H1 (cell line): ENCODE results near the gene CNIH1. TPM values are rescaled to one million over a fixed set of nuclear protein-coding genes. Genes with fewer than 3 reads are reported as not detected.
"Not testable (repeated sequence)": the region's sequence is repeated elsewhere in the genome, so short reads cannot be mapped to it uniquely, and the experiment has no call there.

Experiments
- CTCF ChIA-PET: fragments of 300-600 bp; sonication (Branson Sonifier 250); formaldehyde crosslinking; loops from one replicate; lab custom pipeline; 2021; ENCODE audit not compliant: partially characterized antibody; lab: Charles Lee
- POLR2A ChIA-PET: fragments of 300-600 bp; sonication (Branson Sonifier 250); formaldehyde crosslinking; loops from one replicate; lab custom pipeline; 2021; ENCODE audit warnings: inconsistent platforms; ENCODE audit not compliant: partially characterized antibody; lab: Charles Lee
- DNase-seq, 2 experiments: peaks; one replicate each; pipeline versions ENCODE4 v3.0.0 to v3.0.0-alpha.2; 2010 to 2022; ENCODE audit warnings: low spot score in 2 of 2, low read depth in 1 of 2, mixed read lengths in 1 of 2
- FAIRE-seq: peaks from 2 replicates; lab custom pipeline; 2011; peaks lifted over from hg19 to GRCh38; lab: Jason Lieb, UNC
- H2AFZ ChIP-seq: 2 replicates; pipeline ENCODE4 v1.8.1; 2012; ENCODE audit warnings: low read length, inconsistent platforms
- H2AK5ac ChIP-seq: 2 replicates; pipeline ENCODE4 v1.6.1; 2013; ENCODE audit warnings: low read depth, low read length
- H2BK120ac ChIP-seq: replicated peaks from 2 replicates; pipeline ENCODE3; 2013; ENCODE audit warnings: low read depth, low read length, inconsistent platforms
- H2BK12ac ChIP-seq: 2 replicates; pipeline ENCODE4 v1.6.1; 2013; ENCODE audit warnings: low read depth, low read length
- H2BK15ac ChIP-seq: 2 replicates; pipeline ENCODE4 v1.6.1; 2013; ENCODE audit warnings: low read length
- H2BK20ac ChIP-seq: 2 replicates; pipeline ENCODE4 v1.6.1; 2013; ENCODE audit warnings: low read length
- H2BK5ac ChIP-seq: 2 replicates; pipeline ENCODE4 v1.6.1; 2013; ENCODE audit warnings: low read depth, low read length
- H3K14ac ChIP-seq: 2 replicates; pipeline ENCODE4 v1.6.1; 2013; ENCODE audit warnings: inconsistent platforms; ENCODE audit not compliant: insufficient read length
- H3K18ac ChIP-seq: 2 replicates; pipeline ENCODE4 v1.6.1; 2013; ENCODE audit warnings: low read length; ENCODE audit errors: extremely low read depth
- H3K23ac ChIP-seq: 2 replicates; pipeline ENCODE4 v1.6.1; 2013; ENCODE audit warnings: inconsistent platforms; ENCODE audit not compliant: insufficient read length
- H3K23me2 ChIP-seq: 2 replicates; pipeline ENCODE4 v1.6.1; 2013; ENCODE audit warnings: low read depth, low read length
- H3K27ac ChIP-seq: 2 replicates; pipeline ENCODE4 v1.6.1; 2011; ENCODE audit warnings: low read depth, low read length, inconsistent platforms
- H3K27me3 ChIP-seq, 4 experiments: replicated peaks in 1 of 4; 1 replicate in 1 of 4; 2 replicates in 3 of 4; pipeline versions ENCODE4 v1.6.1 to v1.8.1; 2011 to 2013; ENCODE audit warnings: low read length in 3 of 4, mild to moderate bottlenecking in 3 of 4, inconsistent platforms in 2 of 4, mixed read lengths in 2 of 4, moderate library complexity in 1 of 4; ENCODE audit not compliant: control insufficient read depth in 3 of 4, insufficient read depth in 3 of 4; ENCODE audit errors: extremely low read depth in 1 of 4
- H3K36me3 ChIP-seq, 4 experiments: 2 replicates each; pipeline versions ENCODE4 v1.6.1 to v1.8.1; 2011 to 2013; ENCODE audit warnings: mild to moderate bottlenecking in 4 of 4, low read length in 3 of 4, moderate library complexity in 2 of 4, control low read depth in 1 of 4, inconsistent platforms in 1 of 4; ENCODE audit not compliant: insufficient read depth in 4 of 4, control insufficient read depth in 2 of 4
- H3K4ac ChIP-seq: replicated peaks from 2 replicates; pipeline ENCODE3; 2013; ENCODE audit warnings: low read length, low read depth, mixed read lengths, inconsistent platforms; ENCODE audit not compliant: insufficient read length
- H3K4me1 ChIP-seq, 4 experiments: replicated peaks in 1 of 4; 1 replicate in 1 of 4; 2 replicates in 3 of 4; pipeline versions ENCODE4 v1.6.1 to v1.8.1; 2011 to 2013; ENCODE audit warnings: low read length in 3 of 4, inconsistent platforms in 2 of 4, mixed read lengths in 1 of 4; ENCODE audit not compliant: insufficient read depth in 4 of 4, control insufficient read depth in 3 of 4
- H3K4me2 ChIP-seq, 2 experiments: 2 replicates each; pipeline versions ENCODE4 v1.6.1 to v1.8.1; 2011 to 2013; ENCODE audit warnings: low read depth in 2 of 2, low read length in 2 of 2, control low read depth in 1 of 2, inconsistent platforms in 1 of 2, mild to moderate bottlenecking in 1 of 2; ENCODE audit not compliant: insufficient read depth in 1 of 2
- H3K4me3 ChIP-seq, 4 experiments: fragments of 200-600, 300-600 bp in 1 of 4; sonication (generic), shearing (Covaris generic), sonication (Bioruptor Twin) in 1 of 4; 2 replicates each; pipeline versions ENCODE4 v1.5.1 to v1.8.1; 2011 to 2016; ENCODE audit warnings: low read length in 4 of 4, low read depth in 3 of 4, control low read depth in 2 of 4, inconsistent platforms in 2 of 4, mild to moderate bottlenecking in 2 of 4, mixed read lengths in 1 of 4, moderate library complexity in 1 of 4; ENCODE audit not compliant: insufficient read depth in 2 of 4; ENCODE audit errors: extremely low read depth in 1 of 4
- H3K56ac ChIP-seq: replicated peaks from 2 replicates; pipeline ENCODE3; 2013; ENCODE audit warnings: low read depth, mild to moderate bottlenecking, mixed read lengths, low read length, inconsistent platforms; ENCODE audit not compliant: insufficient read length
- H3K79me1 ChIP-seq: 2 replicates; pipeline ENCODE4 v1.6.1; 2013; ENCODE audit warnings: low read depth, low read length, control low read depth
- H3K79me2 ChIP-seq, 2 experiments: 2 replicates each; pipeline versions ENCODE4 v1.6.1 to v1.8.1; 2012 to 2013; ENCODE audit warnings: low read length in 2 of 2, mild to moderate bottlenecking in 2 of 2, inconsistent platforms in 1 of 2; ENCODE audit not compliant: insufficient read depth in 2 of 2, control insufficient read depth in 1 of 2
- H3K9ac ChIP-seq, 4 experiments: replicated peaks in 1 of 4; 1 replicate in 1 of 4; 2 replicates in 3 of 4; pipeline versions ENCODE4 v1.6.1 to v1.8.1; 2011 to 2013; ENCODE audit warnings: low read depth in 3 of 4, low read length in 3 of 4, control low read depth in 2 of 4, mild to moderate bottlenecking in 2 of 4, moderate library complexity in 2 of 4, inconsistent platforms in 1 of 4; ENCODE audit errors: extremely low read depth in 1 of 4
- H3K9me3 ChIP-seq, 2 experiments: 2 replicates each; pipeline versions ENCODE4 v1.6.1 to v1.8.1; 2012 to 2013; ENCODE audit warnings: mild to moderate bottlenecking in 2 of 2, moderate library complexity in 2 of 2, control low read depth in 1 of 2, inconsistent platforms in 1 of 2, low read depth in 1 of 2, low read length in 1 of 2, mixed read lengths in 1 of 2; ENCODE audit not compliant: insufficient read depth in 2 of 2
- H4K20me1 ChIP-seq, 2 experiments: replicated peaks in 1 of 2; 2 replicates each; pipeline versions ENCODE3 to v1.8.1; 2011 to 2013; ENCODE audit warnings: inconsistent platforms in 2 of 2, low read length in 2 of 2, mild to moderate bottlenecking in 1 of 2; ENCODE audit not compliant: insufficient read depth in 2 of 2, control insufficient read depth in 1 of 2
- H4K5ac ChIP-seq: 2 replicates; pipeline ENCODE4 v1.6.1; 2013; ENCODE audit warnings: low read length, low read depth, mixed read lengths, inconsistent platforms; ENCODE audit not compliant: insufficient read length
- H4K8ac ChIP-seq: 2 replicates; pipeline ENCODE4 v1.8.0; 2013; ENCODE audit warnings: mild to moderate bottlenecking, moderate library complexity, low read length, inconsistent platforms; ENCODE audit not compliant: insufficient read depth; ENCODE audit errors: extremely low read depth
- H4K91ac ChIP-seq: replicated peaks from 2 replicates; pipeline ENCODE3; 2013; ENCODE audit warnings: low read length, mixed read lengths, inconsistent platforms; ENCODE audit not compliant: insufficient read length
- TAF7 ChIP-seq: optimal IDR thresholded peaks from 2 replicates; pipeline ENCODE3; 2011; ENCODE audit warnings: low read depth, mild to moderate bottlenecking, inconsistent platforms, low read length, moderate library complexity, borderline replicate concordance
- WGBS, 2 experiments: shearing (Covaris generic) in 1 of 2; methylation state at CpG; one replicate each; pipeline versions ENCODE4 v1.1.6 to v1.1.7; 2013 to 2015; ENCODE audit warnings: low lambda C conversion rate in 2 of 2, mixed read lengths in 2 of 2, inconsistent platforms in 1 of 2, low coverage in 1 of 2, missing lambda C conversion rate in 1 of 2; ENCODE audit not compliant: insufficient replicate concordance in 2 of 2, insufficient coverage in 1 of 2, insufficient read length in 1 of 2; ENCODE audit errors: extremely low coverage in 1 of 2, missing lambda C conversion rate in 1 of 2; 5-methylcytosine and 5-hydroxymethylcytosine counted together
- polyA plus RNA-seq, 7 experiments: library from polyadenylated mRNA; depleted of rRNA in 3 of 7; stranded (reverse) in 5 of 7; unstranded in 2 of 7; fragments of >200 nt in 5 of 7; fragments of 200-250 nt in 2 of 7; gene quantifications; 1 replicate in 5 of 7; 2 replicates in 1 of 7; 4 replicates in 1 of 7; pipeline versions ENCODE4 v1.2.1 to v1.2.3, GENCODE V29; 2011 to 2013; ENCODE audit warnings: missing spikeins in 2 of 7, mixed read lengths in 2 of 7
- total RNA-seq: library from RNA; stranded (reverse); fragmentation: NEBNext Ultra II Directional; extraction: Animal tissue kit (Norgen Biotek cat#: 25700); gene quantifications from 2 replicates; pipeline ENCODE4 v1.2.1, GENCODE V29; 2021
- TF ChIP-seq, protein P1 (sequence below): IDR thresholded peaks from 2 replicates; pipeline ENCODE4 v1.6.1; 2012; ENCODE audit warnings: low read length, inconsistent platforms
- TF ChIP-seq, protein P2 (sequence below): IDR thresholded peaks from 2 replicates; pipeline ENCODE4 v1.6.1; 2012; ENCODE audit warnings: inconsistent platforms

CNIH1 gene
- total and polyA plus RNA-seq, 2 of the 8 experiments (the other 6 are each of a cell fraction or from before 2014, with no cell fraction given): 119 to 333 TPM

DNA sequence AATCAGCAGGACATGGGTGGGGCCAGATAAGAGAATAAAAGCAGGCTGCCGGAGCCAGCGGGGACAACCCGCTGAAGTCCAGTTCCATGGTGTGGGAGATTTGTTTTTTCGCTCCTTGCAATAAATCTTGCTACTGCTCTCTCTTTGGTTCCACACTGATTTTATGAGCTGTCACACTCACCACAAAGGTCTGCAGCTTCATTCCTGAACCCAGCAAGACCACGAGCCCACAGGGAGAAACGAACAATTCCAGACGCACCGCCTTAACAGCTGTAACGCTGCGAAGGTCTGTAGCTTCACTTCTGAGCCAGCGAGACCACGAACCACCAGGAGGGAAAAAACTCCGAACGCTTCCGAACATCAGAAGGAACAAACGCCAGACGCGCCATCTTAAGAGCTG lies 2.8 kb upstream of the CNIH1 start (continued):
- TF ChIP-seq, protein P1, sequence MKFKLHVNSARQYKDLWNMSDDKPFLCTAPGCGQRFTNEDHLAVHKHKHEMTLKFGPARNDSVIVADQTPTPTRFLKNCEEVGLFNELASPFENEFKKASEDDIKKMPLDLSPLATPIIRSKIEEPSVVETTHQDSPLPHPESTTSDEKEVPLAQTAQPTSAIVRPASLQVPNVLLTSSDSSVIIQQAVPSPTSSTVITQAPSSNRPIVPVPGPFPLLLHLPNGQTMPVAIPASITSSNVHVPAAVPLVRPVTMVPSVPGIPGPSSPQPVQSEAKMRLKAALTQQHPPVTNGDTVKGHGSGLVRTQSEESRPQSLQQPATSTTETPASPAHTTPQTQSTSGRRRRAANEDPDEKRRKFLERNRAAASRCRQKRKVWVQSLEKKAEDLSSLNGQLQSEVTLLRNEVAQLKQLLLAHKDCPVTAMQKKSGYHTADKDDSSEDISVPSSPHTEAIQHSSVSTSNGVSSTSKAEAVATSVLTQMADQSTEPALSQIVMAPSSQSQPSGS: no peak
- TF ChIP-seq TAF7: no peak
- TF ChIP-seq, protein P2, sequence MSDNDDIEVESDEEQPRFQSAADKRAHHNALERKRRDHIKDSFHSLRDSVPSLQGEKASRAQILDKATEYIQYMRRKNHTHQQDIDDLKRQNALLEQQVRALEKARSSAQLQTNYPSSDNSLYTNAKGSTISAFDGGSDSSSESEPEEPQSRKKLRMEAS: no peak

DNA sequence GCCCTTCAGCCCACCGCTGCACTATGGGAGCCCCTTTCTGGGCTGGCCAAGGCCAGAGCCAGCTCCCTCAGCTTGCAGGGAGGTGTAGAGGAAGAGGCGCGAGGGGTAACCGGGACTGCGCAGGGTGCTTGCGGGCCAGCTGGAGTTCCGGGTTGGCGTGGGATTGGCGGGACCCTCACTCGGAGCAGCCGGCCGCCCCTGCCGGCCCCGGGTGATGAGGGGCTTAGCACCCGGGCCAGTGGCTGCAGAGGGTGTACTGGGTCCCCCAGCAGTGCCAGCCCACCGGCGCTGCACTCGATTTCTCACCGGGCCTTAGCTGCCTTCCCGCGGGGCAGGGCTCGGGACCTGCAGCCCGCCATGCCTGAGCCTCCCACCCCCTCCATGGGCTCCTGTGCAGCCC lies 1.8 kb upstream of the CNIH1 start:
- H4K8ac ChIP-seq, H2BK120ac ChIP-seq, H3K9me3 ChIP-seq, H3K23me2 ChIP-seq, H3K56ac ChIP-seq, H3K36me3 ChIP-seq, H3K4me2 ChIP-seq, H2AK5ac ChIP-seq, H4K20me1 ChIP-seq, H3K4ac ChIP-seq, H3K4me3 ChIP-seq, H3K23ac ChIP-seq, H3K9ac ChIP-seq, H3K18ac ChIP-seq, H3K27me3 ChIP-seq, H3K14ac ChIP-seq, H2BK12ac ChIP-seq, H3K27ac ChIP-seq, FAIRE-seq, H2AFZ ChIP-seq, POLR2A ChIA-PET, H2BK5ac ChIP-seq, H3K4me1 ChIP-seq, H4K5ac ChIP-seq, H3K79me1 ChIP-seq, DNase-seq, H2BK15ac ChIP-seq, H4K91ac ChIP-seq, H2BK20ac ChIP-seq: not testable (repeated sequence)
- CTCF ChIA-PET: interaction anchor here (1.0 to 3.2 kb wide), 7 partner anchors 11 to 76 kb away, joined by 3 to 9 read pairs (median 4); partner anchors contain the start of gene GMFB
- H3K79me2 ChIP-seq: peaks cover 13 to 27% of the 10 kb centered on the region in 2 experiments
- 96% methylated on average over 17 of the region's 23 CpGs; no CpG with 5 or more reads in 1 of the 2 experiments for WGBS, 2 experiments
